Activated CD8-positive, alpha-beta T cell treated with anti-CD3 and anti-CD28 coated beads, Interleukin-2, amount 10 ng/mL, durations not matched to agents 7 days and 5 days (primary cell): ENCODE measurements around the gene UGT3A1. TPM values are rescaled to one million over a fixed set of nuclear protein-coding genes. Genes with fewer than 3 reads are reported as not detected.
"Not testable (repeated sequence)": the region's sequence is repeated elsewhere in the genome, so short reads cannot be mapped to it uniquely, and the experiment has no call there.

Source experiments
- ATAC-seq: fragments of 150-1000 bp; cut with Tn5 transposase; one replicate; pipeline ENCODE4 v1.10.0; 2021; ENCODE audit warnings: moderate library complexity
- CTCF ChIA-PET: fragments of 350-600 bp; sonication (Branson Sonifier 250); formaldehyde crosslinking; loops from one replicate; lab custom pipeline; 2021; ENCODE audit warnings: antibody characterized with exemption; lab: Charles Lee
- POLR2A ChIA-PET: fragments of 350-600 bp; sonication (Branson Sonifier 250); formaldehyde crosslinking; loops from one replicate; lab custom pipeline; 2021; ENCODE audit warnings: antibody characterized with exemption; lab: Charles Lee
- DNase-seq: peaks from one replicate; pipeline ENCODE4 v3.0.0-alpha.2; 2020
- H3K27ac Mint-ChIP-seq: one replicate; pipeline ENCODE4 v1.8.0; 2021; ENCODE audit warnings: mild to moderate bottlenecking, mixed read lengths
- H3K27me3 Mint-ChIP-seq: one replicate; pipeline ENCODE4 v1.8.0; 2021; ENCODE audit warnings: low read depth, mixed read lengths
- H3K36me3 Mint-ChIP-seq: one replicate; pipeline ENCODE4 v1.8.0; 2021; ENCODE audit warnings: low read depth, mixed read lengths
- H3K4me1 Mint-ChIP-seq: one replicate; pipeline ENCODE4 v1.8.0; 2021; ENCODE audit warnings: low read depth, mixed read lengths
- H3K4me3 Mint-ChIP-seq: one replicate; pipeline ENCODE4 v1.8.0; 2021; ENCODE audit warnings: mild to moderate bottlenecking, mixed read lengths
- H3K9me3 Mint-ChIP-seq: one replicate; pipeline ENCODE4 v1.8.0; 2022; ENCODE audit warnings: mixed read lengths; ENCODE audit not compliant: insufficient read depth
- total RNA-seq, 2 experiments: library from RNA; stranded (reverse); gene quantifications; one replicate each; pipeline ENCODE4 v1.2.3, GENCODE V29; 2021

The UGT3A1 gene
- total RNA-seq, 2 experiments from 2014 or later: not detected

DNA sequence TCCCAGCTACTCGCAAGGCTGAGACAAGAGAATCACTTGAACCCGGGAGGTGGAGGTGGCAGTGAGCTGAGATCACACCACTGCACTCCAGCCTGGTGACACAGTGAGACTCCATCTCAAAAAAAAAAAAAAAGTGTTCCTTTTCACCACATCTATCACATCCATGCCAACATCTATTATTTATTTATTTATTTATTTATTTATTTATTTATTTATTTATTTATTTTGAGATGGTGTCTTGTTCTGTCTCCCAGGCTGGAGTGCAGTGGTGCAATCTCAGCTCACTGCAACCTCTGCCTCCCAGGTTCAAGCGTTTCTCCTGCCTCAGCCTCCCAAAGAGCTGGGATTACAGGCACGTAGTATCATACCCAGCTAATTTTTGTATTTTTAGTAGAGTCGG is 28.4 kb upstream of the UGT3A1 start:
- H3K4me3 Mint-ChIP-seq, H3K36me3 Mint-ChIP-seq, H3K9me3 Mint-ChIP-seq, CTCF ChIA-PET, H3K4me1 Mint-ChIP-seq, H3K27ac Mint-ChIP-seq, POLR2A ChIA-PET, ATAC-seq, H3K27me3 Mint-ChIP-seq, DNase-seq: not testable (repeated sequence)

DNA sequence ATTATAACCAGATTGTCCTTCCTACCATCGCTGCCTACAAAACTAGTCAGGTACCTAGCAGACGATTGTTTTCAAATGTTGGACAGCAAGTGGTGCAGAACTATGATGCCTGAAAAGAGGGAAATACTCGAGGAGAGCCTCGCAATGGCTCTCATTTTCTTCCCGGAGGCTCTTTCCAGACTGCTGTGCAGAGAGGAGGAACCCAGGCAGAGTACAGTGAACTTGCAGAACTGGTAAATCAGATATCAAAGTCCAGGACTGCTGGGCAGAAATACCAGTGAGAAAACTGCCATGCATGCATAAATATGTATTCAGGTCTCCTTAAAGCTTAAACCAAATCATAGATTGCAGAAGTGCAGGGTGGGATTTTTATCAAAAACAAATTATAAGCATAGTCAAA is 26.4 kb upstream of the UGT3A1 start:
- Mint-ChIP-seq H3K9me3 (peaks cover 12% of the 10 kb centered on the region), H3K36me3 (no peaks in the 10 kb centered on the region), H3K27me3 (peaks cover 2% of the 10 kb centered on the region), H3K4me3 (no peak overlapping the region), H3K4me1 (no peaks in the 10 kb centered on the region), H3K27ac (no peak overlapping the region)
- ChIA-PET POLR2A (no interaction called here), CTCF (interaction anchor here (1.6 kb wide), 1 partner anchor 62 kb away, joined by 3 read pairs; no protein-coding TSS in a partner anchor)
- ATAC-seq (no peak), DNase-seq (no peak)

- CTCF ChIA-PET: no interaction called here
- no peak for ATAC-seq
- DNase-seq: no peak
- POLR2A ChIA-PET: no interaction called here
- Mint-ChIP-seq H3K36me3 (no peaks in the 10 kb centered on the region), H3K9me3 (peaks cover 15% of the 10 kb centered on the region), H3K4me3 (no peak overlapping the region), H3K4me1 (no peaks in the 10 kb centered on the region), H3K27ac (no peak overlapping the region), H3K27me3 (peaks cover 2% of the 10 kb centered on the region)
Measured at GRCh38 chr5:36017004-36017403, 25.8 kb upstream of the UGT3A1 start.

GRCh38 chr5:36013182-36013581 is 22.0 kb upstream of the UGT3A1 start:
- CTCF ChIA-PET: no interaction called here
- Mint-ChIP-seq H3K27me3 (no peaks in the 10 kb centered on the region), H3K36me3 (no peaks in the 10 kb centered on the region), H3K4me1 (no peaks in the 10 kb centered on the region), H3K9me3 (peaks cover 20% of the 10 kb centered on the region), H3K27ac (no peak overlapping the region), H3K4me3 (no peak overlapping the region)
- POLR2A ChIA-PET: no interaction called here
- DNase-seq (no peak), ATAC-seq (no peak)

DNA sequence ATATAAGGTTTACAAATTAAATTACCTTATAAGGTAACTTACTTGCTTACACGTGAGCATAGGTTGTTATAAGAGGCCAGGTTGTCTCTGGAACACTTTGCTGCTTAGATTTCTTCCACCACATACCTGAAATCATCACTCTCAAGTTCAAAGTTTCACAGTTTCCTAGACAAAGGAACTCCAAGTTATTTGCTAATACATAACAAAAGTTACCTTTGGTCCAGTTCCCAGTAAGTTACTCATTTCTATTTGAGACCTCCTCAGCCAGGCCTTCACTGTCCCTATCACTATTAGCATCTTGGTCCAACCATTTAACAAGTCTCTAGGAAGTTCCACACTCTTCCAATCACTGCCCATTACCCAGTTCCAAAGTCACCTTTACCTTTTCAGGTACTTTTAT is 18.5 kb upstream of the UGT3A1 start:
- CTCF ChIA-PET: no interaction called here
- POLR2A ChIA-PET: no interaction called here

DNA sequence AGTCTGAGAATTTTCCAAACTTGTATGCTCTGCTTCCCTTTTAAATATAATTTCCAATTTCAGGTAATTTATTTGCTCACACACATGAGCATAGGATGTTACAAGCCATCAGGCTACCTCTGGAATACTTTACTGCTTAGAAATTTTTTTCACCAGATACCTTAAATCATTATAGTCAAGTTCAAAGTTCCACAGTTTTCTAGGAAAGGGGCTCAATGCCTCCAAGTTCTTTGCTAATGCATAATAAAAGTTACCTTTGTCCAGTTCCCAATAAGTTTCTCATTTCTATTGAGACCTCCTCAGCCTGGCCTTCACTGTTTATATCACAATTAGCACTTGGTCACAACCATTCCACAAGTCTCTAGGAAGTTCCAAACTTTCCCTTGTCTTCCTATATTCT is 16.2 kb upstream of the UGT3A1 start:
- POLR2A ChIA-PET: no interaction called here
- no peak for ATAC-seq
- Mint-ChIP-seq H3K36me3 (no peaks in the 10 kb centered on the region), H3K4me1 (no peaks in the 10 kb centered on the region), H3K4me3 (no peak overlapping the region), H3K9me3 (peaks cover 7% of the 10 kb centered on the region), H3K27me3 (peaks cover 4% of the 10 kb centered on the region), H3K27ac (no peak overlapping the region)
- no peak for DNase-seq
- CTCF ChIA-PET: no interaction called here

More for the DNA sequence above, 18.5 kb upstream of the UGT3A1 start:
- Mint-ChIP-seq H3K4me3 (no peak overlapping the region), H3K27me3 (no peaks in the 10 kb centered on the region), H3K36me3 (no peaks in the 10 kb centered on the region), H3K4me1 (no peaks in the 10 kb centered on the region), H3K27ac (no peak overlapping the region), H3K9me3 (peaks cover 15% of the 10 kb centered on the region)
- ATAC-seq (no peak), DNase-seq (no peak)

DNA sequence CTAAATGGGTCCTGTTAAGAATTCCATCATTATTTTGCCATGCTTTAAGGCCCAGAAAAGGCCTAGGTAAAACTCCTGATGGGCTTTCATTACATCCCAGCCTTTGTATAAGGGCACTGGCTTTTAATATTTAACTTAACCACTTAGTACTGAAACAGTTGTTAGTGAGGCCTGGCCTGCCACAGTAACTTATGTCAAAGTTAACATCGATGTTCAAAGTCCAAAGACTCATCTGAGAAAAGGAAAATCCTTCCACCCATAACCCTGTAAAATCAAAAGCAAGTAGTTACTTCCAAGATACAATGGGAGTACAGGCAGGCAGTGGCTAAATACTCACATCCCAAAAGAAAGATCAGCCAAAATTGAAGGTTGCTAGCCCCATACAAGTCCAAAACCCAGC is 15.0 kb upstream of the UGT3A1 start:
- POLR2A ChIA-PET: no interaction called here
- CTCF ChIA-PET: no interaction called here
- ATAC-seq: no peak

GRCh38 chr5:36001032-36001431 is 9.8 kb upstream of the UGT3A1 start:
- H3K4me3 Mint-ChIP-seq: no peak overlapping the region
- H3K27ac Mint-ChIP-seq: no peak overlapping the region
- POLR2A ChIA-PET: no interaction called here
- H3K9me3 Mint-ChIP-seq: no peaks in the 10 kb centered on the region
- ATAC-seq (no peak), DNase-seq (no peak)
- no peaks in the 10 kb centered on the region for H3K36me3 Mint-ChIP-seq
- no peaks in the 10 kb centered on the region for H3K4me1 Mint-ChIP-seq
- CTCF ChIA-PET: no interaction called here
- peaks cover 4% of the 10 kb centered on the region for H3K27me3 Mint-ChIP-seq

More for the DNA sequence above, 15.0 kb upstream of the UGT3A1 start:
- peaks cover 7% of the 10 kb centered on the region for H3K9me3 Mint-ChIP-seq
- H3K36me3 Mint-ChIP-seq: no peaks in the 10 kb centered on the region
- H3K27me3 Mint-ChIP-seq: peaks cover 4% of the 10 kb centered on the region
- no peaks in the 10 kb centered on the region for H3K4me1 Mint-ChIP-seq
- H3K4me3 Mint-ChIP-seq: no peak overlapping the region
- no peak overlapping the region for H3K27ac Mint-ChIP-seq
- no peak for DNase-seq

- Mint-ChIP-seq H3K4me3 (no peak overlapping the region), H3K36me3 (no peaks in the 10 kb centered on the region), H3K9me3 (no peaks in the 10 kb centered on the region), H3K4me1 (no peaks in the 10 kb centered on the region), H3K27me3 (peaks cover 4% of the 10 kb centered on the region), H3K27ac (no peak overlapping the region)
- DNase-seq: no peak
- ChIA-PET CTCF (no interaction called here), POLR2A (no interaction called here)
- no peak for ATAC-seq
Measured at GRCh38 chr5:35999547-35999946, 8.4 kb upstream of the UGT3A1 start.

- DNase-seq (no peak), ATAC-seq (no peak)
- Mint-ChIP-seq H3K27ac (no peak overlapping the region), H3K4me1 (no peaks in the 10 kb centered on the region), H3K27me3 (no peaks in the 10 kb centered on the region), H3K9me3 (no peaks in the 10 kb centered on the region), H3K4me3 (no peak overlapping the region), H3K36me3 (no peaks in the 10 kb centered on the region)
- ChIA-PET CTCF (no interaction called here), POLR2A (interaction anchor here (0.6 kb wide), 1 partner anchor 459 kb away, joined by 5 read pairs; no protein-coding TSS in a partner anchor)
Measured at GRCh38 chr5:35996076-35996475, 4.9 kb upstream of the UGT3A1 start.

DNA sequence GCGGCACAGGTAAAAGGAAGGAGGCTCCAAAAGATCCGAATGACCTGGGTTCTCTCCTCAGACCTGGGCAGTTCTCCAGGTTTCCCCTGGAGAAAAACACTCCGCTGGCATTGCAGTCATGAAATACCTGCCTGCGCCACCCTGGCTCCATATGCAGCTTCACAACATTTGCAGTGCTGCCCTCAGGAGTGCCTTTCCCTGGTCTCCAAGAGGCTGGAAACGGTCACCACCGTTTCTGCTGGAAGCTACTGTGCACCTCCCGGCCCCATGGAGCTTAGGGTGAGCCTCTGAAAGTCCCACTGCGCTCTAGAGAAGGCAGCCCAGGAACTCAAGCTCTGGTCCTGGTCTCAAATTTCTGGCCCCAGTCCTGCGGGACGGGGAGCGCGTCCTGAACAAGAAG is 670 bp downstream of the UGT3A1 start:
- ChIA-PET CTCF (no interaction called here), POLR2A (no interaction called here)
- no peak overlapping the region for H3K4me3 Mint-ChIP-seq
- ATAC-seq (no peak), DNase-seq (no peak)
- H3K9me3 Mint-ChIP-seq: no peaks in the 10 kb centered on the region
- H3K27ac Mint-ChIP-seq: no peak overlapping the region
- no peaks in the 10 kb centered on the region for H3K4me1 Mint-ChIP-seq
- no peaks in the 10 kb centered on the region for H3K36me3 Mint-ChIP-seq
- peaks cover 6% of the 10 kb centered on the region for H3K27me3 Mint-ChIP-seq

DNA sequence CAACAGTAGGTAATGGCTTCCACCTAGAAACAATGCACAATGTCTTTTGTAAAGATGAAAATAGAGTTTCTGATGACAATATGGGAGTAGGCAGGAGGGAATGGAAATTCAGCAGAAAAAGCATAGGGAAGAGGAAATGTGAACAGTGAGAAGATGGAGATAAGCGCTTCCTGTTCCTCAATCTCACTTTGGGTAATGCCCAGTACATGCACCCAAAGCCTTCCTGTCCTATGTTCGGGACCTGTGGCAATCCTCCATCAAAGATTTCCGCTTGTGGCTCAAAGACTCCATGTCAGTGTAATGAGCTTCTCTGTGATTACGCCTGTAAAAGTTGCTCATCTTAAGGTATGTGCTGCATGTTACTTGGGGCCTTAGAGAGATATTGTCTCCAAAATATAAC is 2.7 kb downstream of the UGT3A1 start:
- no peaks in the 10 kb centered on the region for H3K4me1 Mint-ChIP-seq
- POLR2A ChIA-PET: no interaction called here
- CTCF ChIA-PET: no interaction called here

GRCh38 chr5:35987776-35988175 is 3.4 kb downstream of the UGT3A1 start:
- POLR2A ChIA-PET: no interaction called here
- peaks cover 6% of the 10 kb centered on the region for H3K27me3 Mint-ChIP-seq
- no peak overlapping the region for H3K4me3 Mint-ChIP-seq
- H3K9me3 Mint-ChIP-seq: peaks cover 3% of the 10 kb centered on the region
- CTCF ChIA-PET: no interaction called here
- no peaks in the 10 kb centered on the region for H3K4me1 Mint-ChIP-seq
- H3K27ac Mint-ChIP-seq: no peak overlapping the region
- DNase-seq (no peak), ATAC-seq (no peak)
- H3K36me3 Mint-ChIP-seq: no peaks in the 10 kb centered on the region

More for the DNA sequence above, 2.7 kb downstream of the UGT3A1 start:
- no peak for DNase-seq
- ATAC-seq: no peak
- peaks cover 6% of the 10 kb centered on the region for H3K27me3 Mint-ChIP-seq
- H3K9me3 Mint-ChIP-seq: no peaks in the 10 kb centered on the region
- H3K4me3 Mint-ChIP-seq: no peak overlapping the region
- no peak overlapping the region for H3K27ac Mint-ChIP-seq
- H3K36me3 Mint-ChIP-seq: no peaks in the 10 kb centered on the region
